ENCODE data around the gene DDX51.

DNA sequence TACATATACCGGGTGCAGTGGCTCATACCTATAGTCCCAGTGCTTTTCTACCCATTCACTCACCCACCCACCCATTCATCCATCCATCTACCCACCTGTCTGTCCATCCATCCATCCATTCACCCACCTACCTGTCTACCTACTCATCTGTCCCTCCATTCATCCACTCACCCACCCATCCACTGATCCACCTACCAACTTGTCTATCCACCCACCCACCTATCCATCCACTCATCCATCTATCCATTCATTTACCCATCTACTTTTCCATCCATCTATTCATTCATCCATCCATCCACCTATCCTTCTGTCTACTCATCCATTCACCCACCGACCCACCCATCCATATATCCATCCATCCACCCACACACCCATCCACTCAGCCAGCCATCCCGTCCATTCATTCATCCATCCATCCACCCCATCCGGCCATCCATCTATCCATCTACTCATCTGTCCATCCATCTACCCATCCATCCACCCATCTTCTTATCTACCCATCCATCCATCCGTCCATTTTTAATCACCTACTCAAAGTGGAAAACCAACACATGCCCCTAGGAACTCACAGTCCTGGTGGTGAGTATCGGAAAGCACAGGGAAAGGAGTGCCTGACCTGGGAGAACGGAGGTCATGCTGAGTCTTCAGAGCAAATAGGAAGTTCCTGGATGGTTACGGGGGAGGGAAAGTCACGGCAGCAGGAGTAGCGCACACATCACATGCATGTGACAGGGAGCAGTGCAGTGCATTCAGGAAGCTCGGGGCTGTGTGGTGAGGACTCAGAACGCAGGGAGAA lies 20.0 kb downstream of the DDX51 start:
- TF ChIP-seq, protein P1, sequence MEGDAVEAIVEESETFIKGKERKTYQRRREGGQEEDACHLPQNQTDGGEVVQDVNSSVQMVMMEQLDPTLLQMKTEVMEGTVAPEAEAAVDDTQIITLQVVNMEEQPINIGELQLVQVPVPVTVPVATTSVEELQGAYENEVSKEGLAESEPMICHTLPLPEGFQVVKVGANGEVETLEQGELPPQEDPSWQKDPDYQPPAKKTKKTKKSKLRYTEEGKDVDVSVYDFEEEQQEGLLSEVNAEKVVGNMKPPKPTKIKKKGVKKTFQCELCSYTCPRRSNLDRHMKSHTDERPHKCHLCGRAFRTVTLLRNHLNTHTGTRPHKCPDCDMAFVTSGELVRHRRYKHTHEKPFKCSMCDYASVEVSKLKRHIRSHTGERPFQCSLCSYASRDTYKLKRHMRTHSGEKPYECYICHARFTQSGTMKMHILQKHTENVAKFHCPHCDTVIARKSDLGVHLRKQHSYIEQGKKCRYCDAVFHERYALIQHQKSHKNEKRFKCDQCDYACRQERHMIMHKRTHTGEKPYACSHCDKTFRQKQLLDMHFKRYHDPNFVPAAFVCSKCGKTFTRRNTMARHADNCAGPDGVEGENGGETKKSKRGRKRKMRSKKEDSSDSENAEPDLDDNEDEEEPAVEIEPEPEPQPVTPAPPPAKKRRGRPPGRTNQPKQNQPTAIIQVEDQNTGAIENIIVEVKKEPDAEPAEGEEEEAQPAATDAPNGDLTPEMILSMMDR (IDR thresholded peaks at IDR 0.05): no peak
- TF ChIP-seq EP300 (IDR thresholded peaks at IDR 0.05) (no peak), POLR2A (IDR thresholded peaks at IDR 0.05) (no peak)

Data from upper lobe of left lung (tissue), 4 donors.